MM.1S (cell line): ENCODE measurements around the gene ADIRF.

Experiments used
- DNase-seq: peaks from one replicate; pipeline ENCODE4 v3.0.0-alpha.2; 2015
- H2AFZ ChIP-seq: fragments of 300-600 bp; sonication (generic); 2 replicates; pipeline ENCODE4 v1.6.0; 2016; ENCODE audit warnings: antibody characterized with exemption, low read length
- H3F3A ChIP-seq: fragments of 300-600 bp; sonication (generic); 2 replicates; pipeline ENCODE4 v1.6.1; 2016; ENCODE audit warnings: mild to moderate bottlenecking, antibody characterized with exemption, low read length, moderate library complexity, mixed read lengths; ENCODE audit not compliant: insufficient read depth
- H3K27ac ChIP-seq: fragments of 300-600 bp; sonication (generic); 2 replicates; pipeline ENCODE4 v1.5.1; 2016; ENCODE audit warnings: mild to moderate bottlenecking, low read length
- H3K27me3 ChIP-seq: fragments of 300-600 bp; sonication (generic); replicated peaks from 2 replicates; pipeline ENCODE4 v1.6.0; 2016; ENCODE audit warnings: low read length; ENCODE audit not compliant: insufficient read depth
- H3K36me3 ChIP-seq: fragments of 300-600 bp; sonication (generic); replicated peaks from 2 replicates; pipeline ENCODE4 v1.6.1; 2016; ENCODE audit warnings: mild to moderate bottlenecking, low read length, mixed read lengths; ENCODE audit not compliant: insufficient read depth
- H3K4me1 ChIP-seq: fragments of 300-600 bp; sonication (generic); 2 replicates; pipeline ENCODE4 v1.6.1; 2016; ENCODE audit warnings: low read length, mixed read lengths
- H3K4me2 ChIP-seq: fragments of 300-600 bp; sonication (generic); 2 replicates; pipeline ENCODE4 v1.6.0; 2016; ENCODE audit warnings: low read depth, low read length
- H3K4me3 ChIP-seq: fragments of 300-600 bp; sonication (generic); 2 replicates; pipeline ENCODE4 v1.5.1; 2016; ENCODE audit warnings: low read length, mixed read lengths
- H3K79me2 ChIP-seq: fragments of 300-600 bp; sonication (generic); 2 replicates; pipeline ENCODE4 v1.6.1; 2016; ENCODE audit warnings: mixed run types, low read length, mixed read lengths
- H3K9ac ChIP-seq: fragments of 300-600 bp; sonication (generic); 2 replicates; pipeline ENCODE4 v1.6.1; 2016; ENCODE audit warnings: low read length, mixed read lengths
- H3K9me2 ChIP-seq: fragments of 300-600 bp; sonication (generic); replicated peaks from 2 replicates; pipeline ENCODE4 v1.6.1; 2016; ENCODE audit warnings: mild to moderate bottlenecking, low read length, mixed read lengths; ENCODE audit not compliant: insufficient read depth
- H3K9me3 ChIP-seq: fragments of 300-600 bp; sonication (generic); replicated peaks from 2 replicates; pipeline ENCODE4 v1.6.1; 2016; ENCODE audit warnings: mild to moderate bottlenecking, low read length, mixed read lengths; ENCODE audit not compliant: insufficient read depth
- H4K20me1 ChIP-seq: fragments of 300-600 bp; sonication (generic); 2 replicates; pipeline ENCODE4 v1.6.1; 2016; ENCODE audit warnings: mild to moderate bottlenecking, low read length, moderate library complexity, mixed read lengths; ENCODE audit not compliant: insufficient read depth
- EZH2 ChIP-seq: fragments of 300-600 bp; sonication (generic); optimal IDR thresholded peaks from 2 replicates; pipeline ENCODE3; 2017; ENCODE audit warnings: low read depth, mild to moderate bottlenecking, antibody characterized with exemption, low read length, mixed read lengths
- EZH2phosphoT487 ChIP-seq: fragments of 300-600 bp; sonication (generic); IDR thresholded peaks from 2 replicates; pipeline ENCODE4 v1.6.1; 2018; ENCODE audit warnings: antibody characterized with exemption, low read length
- TF ChIP-seq, protein P1 (sequence below): fragments of 300-600 bp; sonication (generic); IDR thresholded peaks from 2 replicates; pipeline ENCODE4 v1.5.1; 2016; ENCODE audit warnings: antibody characterized with exemption, low read length, mixed read lengths

ADIRF gene

DNA sequence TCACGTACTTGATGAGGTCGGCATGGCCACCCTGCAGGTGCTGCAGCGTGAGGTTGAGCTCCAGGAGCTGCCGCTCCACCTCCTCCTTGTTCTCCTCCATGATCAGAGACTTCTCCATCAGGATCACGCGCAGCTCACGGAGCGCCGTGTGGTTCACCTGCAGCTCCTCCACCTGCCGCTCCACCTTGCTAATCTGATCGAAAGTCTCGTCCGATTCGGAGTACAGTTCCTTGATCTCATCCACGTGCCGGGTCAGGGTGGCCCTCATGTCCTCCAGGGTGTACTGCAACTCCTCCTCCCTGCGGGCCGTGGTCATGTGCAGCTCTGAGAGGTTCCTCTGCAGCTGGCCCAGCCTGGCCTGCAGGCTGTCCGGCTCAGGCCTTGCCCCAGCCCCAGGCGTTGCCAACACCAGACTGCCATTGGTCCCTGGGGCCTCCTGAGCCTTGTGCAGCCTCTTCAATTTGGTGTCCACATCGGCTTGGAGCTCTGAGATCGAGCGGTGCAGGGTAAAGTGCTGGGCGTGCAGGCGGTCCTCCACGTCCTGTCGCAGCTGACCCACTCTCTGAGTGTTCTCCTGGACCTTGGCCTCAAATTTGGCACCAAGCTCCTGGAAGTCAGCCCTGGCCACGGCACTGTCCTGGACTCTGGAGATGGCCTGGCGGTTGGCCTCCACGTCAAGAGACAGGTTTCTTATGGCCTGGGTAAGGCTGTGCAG is 24.8 kb upstream of the ADIRF start:
- Histone ChIP-seq H3F3A (no peaks in the 10 kb centered on the region), H3K79me2 (no peaks in the 10 kb centered on the region), H3K27ac (no peak overlapping the region), H3K4me3 (no peak overlapping the region), H3K9me2 (no peaks in the 10 kb centered on the region), H3K9me3 (no peaks in the 10 kb centered on the region), H3K4me2 (no peak overlapping the region), H3K4me1 (no peaks in the 10 kb centered on the region), H2AFZ (no peak overlapping the region), H4K20me1 (no peaks in the 10 kb centered on the region), H3K27me3 (no peaks in the 10 kb centered on the region), H3K9ac (no peak overlapping the region), H3K36me3 (no peaks in the 10 kb centered on the region)
- TF ChIP-seq EZH2: no peak
- TF ChIP-seq EZH2phosphoT487: no peak
- TF ChIP-seq, protein P1, sequence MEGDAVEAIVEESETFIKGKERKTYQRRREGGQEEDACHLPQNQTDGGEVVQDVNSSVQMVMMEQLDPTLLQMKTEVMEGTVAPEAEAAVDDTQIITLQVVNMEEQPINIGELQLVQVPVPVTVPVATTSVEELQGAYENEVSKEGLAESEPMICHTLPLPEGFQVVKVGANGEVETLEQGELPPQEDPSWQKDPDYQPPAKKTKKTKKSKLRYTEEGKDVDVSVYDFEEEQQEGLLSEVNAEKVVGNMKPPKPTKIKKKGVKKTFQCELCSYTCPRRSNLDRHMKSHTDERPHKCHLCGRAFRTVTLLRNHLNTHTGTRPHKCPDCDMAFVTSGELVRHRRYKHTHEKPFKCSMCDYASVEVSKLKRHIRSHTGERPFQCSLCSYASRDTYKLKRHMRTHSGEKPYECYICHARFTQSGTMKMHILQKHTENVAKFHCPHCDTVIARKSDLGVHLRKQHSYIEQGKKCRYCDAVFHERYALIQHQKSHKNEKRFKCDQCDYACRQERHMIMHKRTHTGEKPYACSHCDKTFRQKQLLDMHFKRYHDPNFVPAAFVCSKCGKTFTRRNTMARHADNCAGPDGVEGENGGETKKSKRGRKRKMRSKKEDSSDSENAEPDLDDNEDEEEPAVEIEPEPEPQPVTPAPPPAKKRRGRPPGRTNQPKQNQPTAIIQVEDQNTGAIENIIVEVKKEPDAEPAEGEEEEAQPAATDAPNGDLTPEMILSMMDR: no peak
- DNase-seq: no peak

DNA sequence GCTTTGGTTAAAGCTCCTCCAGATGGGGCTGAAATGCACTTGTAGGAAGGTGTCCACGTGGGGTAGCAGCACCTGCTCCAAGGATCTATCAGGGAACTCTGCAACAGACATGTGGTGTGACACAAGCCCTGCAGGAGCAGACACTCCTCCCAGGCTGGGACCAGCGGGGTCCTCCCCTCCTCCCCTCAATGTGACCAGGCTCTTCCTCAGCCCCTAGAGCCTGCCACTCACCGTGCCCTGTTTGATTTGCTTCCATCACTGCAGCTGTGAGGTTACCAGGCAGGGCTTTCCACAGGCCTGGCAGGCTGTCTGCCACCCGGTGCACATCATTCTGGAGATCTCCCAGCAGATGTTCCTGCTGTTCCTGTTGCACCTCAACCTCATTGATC is 24.3 kb upstream of the ADIRF start:
- H3K9me2 ChIP-seq: no peaks in the 10 kb centered on the region
- H3F3A ChIP-seq: no peaks in the 10 kb centered on the region
- no peak overlapping the region for H3K27ac ChIP-seq
- H2AFZ ChIP-seq: no peak overlapping the region
- no peaks in the 10 kb centered on the region for H4K20me1 ChIP-seq
- H3K9ac ChIP-seq: no peak overlapping the region
- H3K4me3 ChIP-seq: no peak overlapping the region
- H3K4me1 ChIP-seq: no peaks in the 10 kb centered on the region
- TF ChIP-seq EZH2 (no peak), EZH2phosphoT487 (no peak)
- TF ChIP-seq, protein P1: no peak
- no peaks in the 10 kb centered on the region for H3K27me3 ChIP-seq
- H3K9me3 ChIP-seq: no peaks in the 10 kb centered on the region
- DNase-seq: no peak
- no peak overlapping the region for H3K4me2 ChIP-seq
- H3K79me2 ChIP-seq: no peaks in the 10 kb centered on the region
- H3K36me3 ChIP-seq: no peaks in the 10 kb centered on the region

DNA sequence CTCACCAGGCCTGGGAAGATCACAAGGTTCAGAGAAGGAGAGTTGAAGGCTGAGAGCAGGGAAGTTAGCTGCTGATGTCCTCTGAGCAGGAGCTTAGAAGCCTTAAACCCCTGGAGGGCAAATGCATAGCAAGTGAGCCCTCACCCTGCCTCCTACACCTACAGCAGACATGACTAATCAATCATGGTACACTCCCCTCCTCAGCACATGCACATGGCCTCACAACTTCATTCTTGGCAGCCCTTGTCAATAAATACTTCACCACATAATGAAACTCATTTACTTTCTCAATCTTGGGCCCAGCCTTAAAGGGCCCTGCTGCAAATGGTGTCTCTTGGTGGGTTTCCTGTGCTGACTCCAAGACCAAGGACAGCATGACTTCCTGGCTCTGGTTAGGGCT is 23.8 kb upstream of the ADIRF start:
- DNase-seq: no peak
- Histone ChIP-seq H3K27ac (no peak overlapping the region), H4K20me1 (no peaks in the 10 kb centered on the region), H2AFZ (no peak overlapping the region), H3K79me2 (no peaks in the 10 kb centered on the region), H3K9me2 (no peaks in the 10 kb centered on the region), H3K27me3 (no peaks in the 10 kb centered on the region), H3K4me3 (no peak overlapping the region), H3K4me2 (no peak overlapping the region), H3F3A (no peaks in the 10 kb centered on the region), H3K9ac (no peak overlapping the region), H3K4me1 (no peaks in the 10 kb centered on the region), H3K9me3 (no peaks in the 10 kb centered on the region), H3K36me3 (no peaks in the 10 kb centered on the region)
- no peak for TF ChIP-seq EZH2phosphoT487
- TF ChIP-seq, protein P1: no peak
- no peak for TF ChIP-seq EZH2
